OCI-LY7 (cell line): ENCODE data around the gene THTPA. TPM values are rescaled to one million over a fixed set of nuclear protein-coding genes. Genes with fewer than 3 reads are reported as not detected.

Experiments
- BruUV-seq: library from RNA; stranded (reverse); fragments of 400-500 nt; replicated peaks from 2 replicates; lab custom pipeline; 2021; lab: Mats Ljungman, UMichigan
- CTCF ChIA-PET: fragments of 300-600 bp; sonication (Branson Sonifier 250); formaldehyde crosslinking; loops from one replicate; lab custom pipeline; 2022; ENCODE audit warnings: antibody characterized with exemption; ENCODE audit not compliant: unreplicated experiment; lab: Charles Lee
- POLR2A ChIA-PET: fragments of 300-600 bp; sonication (Branson Sonifier 250); formaldehyde crosslinking; loops from one replicate; lab custom pipeline; 2022; ENCODE audit warnings: antibody characterized with exemption; lab: Charles Lee
- DNase-seq: peaks from one replicate; pipeline ENCODE4 v3.0.0-alpha.2; 2015; ENCODE audit warnings: low spot score
- H2AFZ ChIP-seq: fragments of 200-600 bp; sonication (generic), shearing (Covaris generic); 2 replicates; pipeline ENCODE4 v1.6.1; 2014; ENCODE audit warnings: mild to moderate bottlenecking, antibody characterized with exemption, low read length, moderate library complexity
- H3K27ac ChIP-seq: fragments of 200-600 bp; sonication (generic); 2 replicates; pipeline ENCODE4 v1.5.1; 2014; ENCODE audit warnings: mixed run types, low read depth, mild to moderate bottlenecking, moderate library complexity, low read length, inconsistent platforms; ENCODE audit not compliant: poor library complexity, severe bottlenecking
- H3K36me3 ChIP-seq: fragments of 200-600 bp; sonication (generic); 2 replicates; pipeline ENCODE4 v1.6.1; 2014; ENCODE audit warnings: mild to moderate bottlenecking, antibody characterized with exemption, low read length, moderate library complexity, mixed read lengths; ENCODE audit not compliant: insufficient read depth
- H3K4me1 ChIP-seq: fragments of 200-600 bp; sonication (generic); 2 replicates; pipeline ENCODE4 v1.5.1; 2014; ENCODE audit warnings: mild to moderate bottlenecking, low read length; ENCODE audit not compliant: insufficient read depth, poor library complexity, severe bottlenecking
- H3K4me2 ChIP-seq: fragments of 200-600 bp; sonication (generic); 2 replicates; pipeline ENCODE4 v1.6.1; 2014; ENCODE audit warnings: mild to moderate bottlenecking, low read length
- H3K4me3 ChIP-seq: fragments of 200-600 bp; sonication (generic); 2 replicates; pipeline ENCODE4 v1.5.1; 2014; ENCODE audit warnings: mild to moderate bottlenecking, low read depth, low read length; ENCODE audit not compliant: poor library complexity, severe bottlenecking
- H3K79me2 ChIP-seq: fragments of 200-600 bp; sonication (generic); 2 replicates; pipeline ENCODE4 v1.6.1; 2016; ENCODE audit warnings: low read depth, mild to moderate bottlenecking, low read length, moderate library complexity, mixed read lengths; ENCODE audit not compliant: insufficient read depth
- H3K9me2 ChIP-seq: fragments of 200-600 bp; sonication (generic); 2 replicates; pipeline ENCODE4 v1.6.1; 2016; ENCODE audit warnings: mild to moderate bottlenecking, low read length, mixed read lengths; ENCODE audit not compliant: insufficient read depth
- H3K9me3 ChIP-seq: fragments of 200-600 bp; sonication (generic); 2 replicates; pipeline ENCODE4 v1.6.1; 2014; ENCODE audit warnings: mild to moderate bottlenecking, mixed run types, low read length, mixed read lengths
- H4K20me1 ChIP-seq: fragments of 200-600 bp; sonication (generic); 2 replicates; pipeline ENCODE4 v1.6.1; 2014; ENCODE audit warnings: mild to moderate bottlenecking, antibody characterized with exemption, low read length, moderate library complexity, mixed read lengths; ENCODE audit not compliant: insufficient read depth
- CTCF ChIP-seq: fragments of 200-600 bp; sonication (generic); conservative IDR thresholded peaks from 2 replicates; pipeline ENCODE4 v1.5.1; 2014; ENCODE audit warnings: mild to moderate bottlenecking, antibody characterized with exemption, low read length, moderate library complexity, mixed read lengths
- EZH2phosphoT487 ChIP-seq: fragments of 200-600 bp; sonication (generic); IDR thresholded peaks from 2 replicates; pipeline ENCODE4 v1.6.1; 2018; ENCODE audit warnings: low read depth, borderline replicate concordance, mild to moderate bottlenecking, mixed run types, antibody characterized with exemption, low read length, moderate library complexity, mixed read lengths
- intact Hi-C: fragments of 100-400 bp; cut with micrococcal nuclease; formaldehyde crosslinking; loops from one replicate; pipeline ENCODE4 v1.10.0; 2022; ENCODE audit not compliant: unreplicated experiment
- total RNA-seq, 2 experiments: library from RNA; depleted of rRNA in 1 of 2; stranded (reverse); fragments of >200 nt in 1 of 2; shearing (Covaris generic) in 1 of 2; gene quantifications; 2 replicates each; pipeline ENCODE4 v1.2.3, GENCODE V29; 2014 to 2022

The THTPA gene
- total RNA-seq, 2 experiments from 2014 or later, result 15.4 to 28.6 TPM

GRCh38 chr14:23579739-23580138 is 23.7 kb downstream of the THTPA start:
- no peaks in the 10 kb centered on the region for H3K9me3 ChIP-seq
- H3K27ac ChIP-seq, result no peak overlapping the region
- intact Hi-C loops, result no loop called here
- TF ChIP-seq EZH2phosphoT487, result no peak
- no peak for TF ChIP-seq CTCF
- no peak overlapping the region for H3K4me3 ChIP-seq
- H2AFZ ChIP-seq, result no peak overlapping the region
- H3K9me2 ChIP-seq, result no peaks in the 10 kb centered on the region
- H3K36me3 ChIP-seq, result no peaks in the 10 kb centered on the region
- POLR2A ChIA-PET, result interaction anchor here (0.6 kb wide), 1 partner anchor 514 kb away, joined by 3 read pairs; no protein-coding TSS in a partner anchor
- no peaks in the 10 kb centered on the region for H3K79me2 ChIP-seq
- H3K4me1 ChIP-seq, result no peaks in the 10 kb centered on the region
- no peak overlapping the region for H3K4me2 ChIP-seq
- H4K20me1 ChIP-seq, result no peaks in the 10 kb centered on the region
- no peak for DNase-seq
- BruUV-seq, result no TSS peak
- CTCF ChIA-PET, result no interaction called here

- no peaks in the 10 kb centered on the region for H3K36me3 ChIP-seq
- no peaks in the 10 kb centered on the region for H3K4me1 ChIP-seq
- DNase-seq, result no peak
- no peaks in the 10 kb centered on the region for H3K9me3 ChIP-seq
- BruUV-seq, result no TSS peak
- H3K27ac ChIP-seq, result no peak overlapping the region
- ChIA-PET CTCF (no interaction called here), POLR2A (interaction anchor here (0.9 kb wide), 1 partner anchor 13 kb away, joined by 3 read pairs; the partner anchor contains the start of gene AP1G2)
- TF ChIP-seq CTCF, result no peak
- TF ChIP-seq EZH2phosphoT487, result no peak
- no peak overlapping the region for H3K4me3 ChIP-seq
- H2AFZ ChIP-seq, result no peak overlapping the region
- H3K4me2 ChIP-seq, result no peak overlapping the region
- H3K79me2 ChIP-seq, result no peaks in the 10 kb centered on the region
- intact Hi-C loops, result no loop called here
- no peaks in the 10 kb centered on the region for H4K20me1 ChIP-seq
- H3K9me2 ChIP-seq, result no peaks in the 10 kb centered on the region
Observed at GRCh38 chr14:23580152-23580926, 24.3 kb downstream of the THTPA start.

GRCh38 chr14:23580948-23581281 is 24.8 kb downstream of the THTPA start:
- POLR2A ChIA-PET, result interaction anchor here (0.9 kb wide), 1 partner anchor 14 kb away, joined by 3 read pairs; the partner anchor contains the start of gene AP1G2
- Histone ChIP-seq H3K4me2 (no peak overlapping the region), H3K36me3 (no peaks in the 10 kb centered on the region), H4K20me1 (no peaks in the 10 kb centered on the region), H3K4me1 (no peaks in the 10 kb centered on the region), H3K79me2 (no peaks in the 10 kb centered on the region), H3K4me3 (no peak overlapping the region), H3K9me2 (no peaks in the 10 kb centered on the region), H2AFZ (no peak overlapping the region), H3K27ac (no peak overlapping the region), H3K9me3 (no peaks in the 10 kb centered on the region)
- intact Hi-C loops, result no loop called here
- DNase-seq, result no peak
- TF ChIP-seq EZH2phosphoT487 (no peak), CTCF (no peak)
- BruUV-seq, result no TSS peak
- CTCF ChIA-PET, result no interaction called here
